Measurements from ENCODE around the gene PLA2G15. TPM values are rescaled to one million over a fixed set of nuclear protein-coding genes. Genes with fewer than 3 reads are reported as not detected.

Gene PLA2G15
- total RNA-seq, 1 donor from 2014 or later = 30.4 TPM

GRCh38 chr16:68283346-68283745 is 38.2 kb downstream of the PLA2G15 start:
- peak overlapping the region; percentile 51 for H3K27ac ChIP-seq
- H3K36me3 ChIP-seq = peaks cover 22% of the 10 kb centered on the region
- TF ChIP-seq CTCF (IDR thresholded peaks at IDR 0.05) = no peak
- H3K9me3 ChIP-seq = no peaks in the 10 kb centered on the region
- intact Hi-C loops (cut with DNase I) = no loop called here
- H3K27me3 ChIP-seq = no peaks in the 10 kb centered on the region
- DNase-seq (no peak), ATAC-seq (no peak)
- H3K4me1 ChIP-seq = peaks cover 56% of the 10 kb centered on the region
- no peak overlapping the region for H3K4me3 ChIP-seq

DNA sequence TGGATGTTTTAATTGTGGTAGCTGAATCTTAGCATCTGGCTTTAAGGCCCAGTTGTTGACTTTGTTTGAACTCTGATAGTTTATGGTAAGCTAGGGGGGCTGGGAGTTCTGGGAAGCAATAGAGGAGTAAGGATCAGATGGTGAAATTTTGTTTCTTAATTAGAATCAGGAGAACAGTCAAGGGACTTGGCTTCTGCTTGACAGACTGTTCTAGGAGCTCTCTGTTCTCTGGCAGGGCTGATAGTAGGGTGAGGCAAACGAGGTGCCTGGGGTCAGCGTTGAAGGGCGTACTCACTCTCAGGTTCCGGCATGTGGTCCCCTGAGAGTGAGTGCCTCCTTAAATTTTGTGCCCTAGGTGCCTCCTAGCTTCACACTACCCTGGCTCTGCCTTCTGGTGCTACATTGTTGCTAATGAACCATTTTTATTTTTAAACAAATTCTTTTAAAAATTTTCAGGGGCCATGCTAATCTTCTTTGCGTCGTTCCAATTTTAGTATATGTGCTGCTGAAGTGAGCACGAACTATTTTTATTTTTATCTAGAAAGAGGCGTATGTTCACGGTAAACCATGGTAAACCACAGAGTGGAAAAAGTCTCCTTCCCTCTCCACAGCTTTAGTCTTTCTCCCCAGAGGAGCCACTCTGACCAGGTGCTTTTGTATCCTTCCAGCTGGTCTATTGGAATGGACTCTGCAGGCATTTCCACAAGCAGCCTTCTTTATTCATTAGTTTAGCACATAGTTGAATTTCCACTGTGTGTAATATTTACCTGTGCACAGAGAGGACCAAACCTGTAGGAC is 38.8 kb downstream of the PLA2G15 start:
- no peak for TF ChIP-seq CTCF (IDR thresholded peaks at IDR 0.05)
- H3K4me1 ChIP-seq = peaks cover 62% of the 10 kb centered on the region
- peak; percentile 67 for ATAC-seq
- intact Hi-C loops (cut with DNase I) = no loop called here
- peaks cover 22% of the 10 kb centered on the region for H3K36me3 ChIP-seq
- DNase-seq = no peak
- peak overlapping the region; percentile 51 for H3K27ac ChIP-seq
- H3K4me3 ChIP-seq = no peak overlapping the region
- no peaks in the 10 kb centered on the region for H3K9me3 ChIP-seq
- no peaks in the 10 kb centered on the region for H3K27me3 ChIP-seq

DNA sequence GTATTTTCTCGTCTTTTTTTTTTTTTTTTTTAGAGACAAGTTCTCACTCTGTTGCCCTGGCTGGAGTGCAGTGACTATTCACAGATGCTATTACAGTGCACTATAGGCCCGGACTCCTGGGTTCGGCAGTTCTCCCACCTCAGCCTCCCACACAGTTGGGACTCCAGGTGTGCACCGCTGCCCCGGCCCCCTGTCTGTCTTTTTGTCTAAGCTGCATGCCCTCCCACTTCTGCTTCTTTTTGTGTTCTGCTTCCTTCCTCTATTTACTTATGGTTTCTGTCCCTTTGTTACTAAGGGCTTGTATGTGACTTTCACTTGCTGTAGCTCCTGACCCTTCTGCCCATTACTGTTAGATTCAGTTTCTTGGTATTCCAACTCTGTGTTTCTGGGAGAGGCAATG is 39.7 kb downstream of the PLA2G15 start:
- H3K27me3 ChIP-seq = no peaks in the 10 kb centered on the region
- peaks cover 70% of the 10 kb centered on the region for H3K4me1 ChIP-seq
- DNase-seq = no peak
- ATAC-seq = peak; percentile 48
- no peak overlapping the region for H3K4me3 ChIP-seq
- intact Hi-C loops (cut with DNase I) = no loop called here
- no peak for TF ChIP-seq CTCF (IDR thresholded peaks at IDR 0.05)
- peak overlapping the region; percentile 51 for H3K27ac ChIP-seq
- no peaks in the 10 kb centered on the region for H3K9me3 ChIP-seq
- peaks cover 22% of the 10 kb centered on the region for H3K36me3 ChIP-seq

GRCh38 chr16:68285683-68286082 is 40.5 kb downstream of the PLA2G15 start:
- DNase-seq (no peak), ATAC-seq (no peak)
- H3K4me3 ChIP-seq = no peak overlapping the region
- H3K36me3 ChIP-seq = peaks cover 24% of the 10 kb centered on the region
- no peak for TF ChIP-seq CTCF (IDR thresholded peaks at IDR 0.05)
- peak overlapping the region; percentile 51 for H3K27ac ChIP-seq
- intact Hi-C loops (cut with DNase I) = no loop called here
- no peaks in the 10 kb centered on the region for H3K27me3 ChIP-seq
- H3K9me3 ChIP-seq = no peaks in the 10 kb centered on the region
- H3K4me1 ChIP-seq = peaks cover 70% of the 10 kb centered on the region

DNA sequence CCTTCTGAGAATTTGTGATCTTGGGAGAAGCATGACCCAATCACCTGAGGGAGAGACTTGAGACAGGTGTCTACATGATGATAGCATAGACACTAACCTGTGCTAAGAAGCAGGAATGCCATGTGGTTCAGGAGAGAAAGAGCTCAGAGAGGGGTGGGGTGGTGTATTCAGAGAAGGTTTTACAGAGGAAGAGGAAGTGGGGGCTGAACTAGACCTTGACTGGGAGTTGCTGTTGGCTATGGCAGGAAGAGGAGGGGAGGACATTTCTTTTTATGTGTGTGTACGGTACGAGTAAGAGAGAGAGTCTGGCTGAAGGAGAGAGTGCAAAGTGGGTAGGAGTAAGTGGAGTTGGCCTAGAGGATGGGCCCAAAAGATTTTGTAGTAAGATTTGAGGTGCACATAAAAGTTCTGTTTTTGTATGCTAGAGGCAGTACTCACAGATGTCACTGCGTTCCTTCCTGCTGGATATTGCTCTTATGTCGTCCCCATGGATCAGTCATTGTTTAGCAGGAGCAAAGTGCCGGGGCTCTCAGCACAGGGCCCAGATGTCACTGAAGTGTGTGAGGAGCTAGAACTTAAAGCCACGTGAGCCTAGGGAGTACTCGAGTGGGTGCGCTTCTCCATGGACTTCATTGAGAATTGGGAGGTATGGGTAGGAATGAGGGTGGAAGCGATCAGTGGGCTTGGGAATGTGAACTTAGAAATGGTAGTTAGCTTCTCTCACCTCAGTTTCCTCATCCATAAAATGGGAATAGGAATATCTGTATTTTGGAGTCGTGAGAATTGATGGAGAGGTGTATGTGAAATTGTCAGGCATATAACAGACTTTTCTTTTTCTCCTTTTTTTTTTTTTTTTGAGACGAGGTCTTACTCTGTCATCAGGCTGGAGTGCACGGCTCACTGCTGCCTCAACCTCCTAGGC is 41.2 kb downstream of the PLA2G15 start:
- no peaks in the 10 kb centered on the region for H3K9me3 ChIP-seq
- no peak for DNase-seq
- H3K27ac ChIP-seq = peak overlapping the region; percentile 51
- TF ChIP-seq CTCF (IDR thresholded peaks at IDR 0.05) = no peak
- H3K4me3 ChIP-seq = no peak overlapping the region
- H3K27me3 ChIP-seq = no peaks in the 10 kb centered on the region
- intact Hi-C loops (cut with DNase I) = no loop called here
- peaks cover 70% of the 10 kb centered on the region for H3K4me1 ChIP-seq
- peak; percentile 23 for ATAC-seq
- peaks cover 30% of the 10 kb centered on the region for H3K36me3 ChIP-seq

All from upper lobe of right lung (tissue), 1 donor.